Endothelial cell of umbilical vein (primary cell): Measurements from ENCODE around the gene EML4. TPM values are rescaled to one million over a fixed set of nuclear protein-coding genes. Genes with fewer than 3 reads are reported as not detected.

Experiments
- BruUV-seq: library from RNA; stranded (reverse); fragments of 400-500 nt; replicated peaks from 2 replicates; lab custom pipeline; 2021; lab: Mats Ljungman, UMichigan
- CTCF ChIA-PET: fragments of 300-600, 350-600 bp; sonication (Branson Sonifier 250); formaldehyde crosslinking; loops from one replicate; lab custom pipeline; 2021; ENCODE audit warnings: antibody characterized with exemption, inconsistent platforms; lab: Charles Lee
- POLR2A ChIA-PET: fragments of 300-600, 350-600 bp; sonication (Branson Sonifier 250); formaldehyde crosslinking; loops from one replicate; lab custom pipeline; 2021; ENCODE audit warnings: antibody characterized with exemption, inconsistent platforms; lab: Charles Lee
- DNase-seq: peaks from one replicate; pipeline ENCODE4 v3.0.0-alpha.2; 2011; ENCODE audit warnings: low read depth, low spot score
- FAIRE-seq: peaks from 2 replicates; lab custom pipeline; 2011; peaks lifted over from hg19 to GRCh38; lab: Jason Lieb, UNC
- H2AFZ ChIP-seq: 2 replicates; pipeline ENCODE4 v1.6.0; 2012; ENCODE audit warnings: low read depth, low read length, control low read depth, inconsistent platforms
- H3K27ac ChIP-seq: 2 replicates; pipeline ENCODE4 v1.5.1; 2011; ENCODE audit warnings: low read depth, mild to moderate bottlenecking, control low read depth, low read length, moderate library complexity; ENCODE audit not compliant: insufficient read depth
- H3K27me3 ChIP-seq, 2 experiments: 2 replicates each; pipeline versions ENCODE4 v1.6.0 to v1.6.1; 2011; ENCODE audit warnings: low read length in 2 of 2, mixed read lengths in 1 of 2; ENCODE audit not compliant: control insufficient read depth in 2 of 2, insufficient read depth in 2 of 2
- H3K36me3 ChIP-seq, 2 experiments: 2 replicates in 1 of 2; 3 replicates in 1 of 2; pipeline ENCODE4 v1.5.1; 2011; ENCODE audit warnings: low read length in 2 of 2, mild to moderate bottlenecking in 1 of 2, moderate library complexity in 1 of 2; ENCODE audit not compliant: control insufficient read depth in 2 of 2, insufficient read depth in 2 of 2; ENCODE audit errors: extremely low read depth in 1 of 2
- H3K4me1 ChIP-seq: 3 replicates; pipeline ENCODE4 v1.5.1; 2011; ENCODE audit warnings: mild to moderate bottlenecking, low read length; ENCODE audit not compliant: control insufficient read depth, insufficient read depth; ENCODE audit errors: extremely low read depth
- H3K4me2 ChIP-seq: 2 replicates; pipeline ENCODE4 v1.6.1; 2011; ENCODE audit warnings: low read length, control low read depth, mixed read lengths; ENCODE audit not compliant: insufficient read depth
- H3K4me3 ChIP-seq, 3 experiments: fragments of 200-600 bp in 1 of 3; sonication (generic), shearing (Covaris generic) in 1 of 3; replicated peaks in 1 of 3; 2 replicates each; pipeline ENCODE4 v1.5.1; 2011 to 2016; ENCODE audit warnings: control low read depth in 3 of 3, low read length in 3 of 3, mild to moderate bottlenecking in 2 of 3, inconsistent platforms in 1 of 3, low read depth in 1 of 3, moderate library complexity in 1 of 3; ENCODE audit not compliant: insufficient read depth in 1 of 3
- H3K79me2 ChIP-seq: 2 replicates; pipeline ENCODE4 v1.6.0; 2012; ENCODE audit warnings: low read length, inconsistent platforms; ENCODE audit not compliant: control insufficient read depth, insufficient read depth
- H3K9ac ChIP-seq: replicated peaks from 2 replicates; pipeline ENCODE3; 2011; ENCODE audit warnings: low read length, control low read depth; ENCODE audit not compliant: insufficient read depth; ENCODE audit errors: extremely low read depth
- H3K9me1 ChIP-seq: replicated peaks from 3 replicates; pipeline ENCODE4 v1.6.0; 2011; ENCODE audit warnings: mild to moderate bottlenecking, low read length; ENCODE audit not compliant: control insufficient read depth, insufficient read depth; ENCODE audit errors: extremely low read depth
- H3K9me3 ChIP-seq: replicated peaks from 2 replicates; pipeline ENCODE4 v1.5.1; 2012; ENCODE audit warnings: low read length, inconsistent platforms; ENCODE audit not compliant: control insufficient read depth, insufficient read depth
- H4K20me1 ChIP-seq: replicated peaks from 2 replicates; pipeline ENCODE3; 2011; ENCODE audit warnings: mild to moderate bottlenecking, low read length; ENCODE audit not compliant: control insufficient read depth, insufficient read depth; ENCODE audit errors: extremely low read depth
- EZH2 ChIP-seq: IDR thresholded peaks from 2 replicates; pipeline ENCODE4 v1.6.1; 2012; ENCODE audit warnings: borderline replicate concordance, low read depth, mild to moderate bottlenecking, moderate library complexity, low read length, inconsistent platforms; ENCODE audit not compliant: severe bottlenecking
- FOS ChIP-seq: IDR thresholded peaks from 2 replicates; pipeline ENCODE4 v1.6.1; 2011; ENCODE audit warnings: mild to moderate bottlenecking, low read length, moderate library complexity, borderline replicate concordance; ENCODE audit not compliant: insufficient read depth
- GATA2 ChIP-seq: IDR thresholded peaks from 2 replicates; pipeline ENCODE4 v1.7.0; 2011; ENCODE audit warnings: low read depth, mild to moderate bottlenecking, moderate library complexity, mixed read lengths, low read length; ENCODE audit not compliant: insufficient read length, insufficient read depth
- JUN ChIP-seq: IDR thresholded peaks from 2 replicates; pipeline ENCODE4 v1.6.1; 2011; ENCODE audit warnings: borderline replicate concordance, low read depth; ENCODE audit not compliant: insufficient read length, insufficient read depth
- MYC ChIP-seq: IDR thresholded peaks from one replicate; pipeline ENCODE4 v1.6.1; 2011; ENCODE audit warnings: mild to moderate bottlenecking, low read depth, low read length
- POLR2A ChIP-seq: IDR thresholded peaks from 2 replicates; pipeline ENCODE4 v1.6.1; 2012; ENCODE audit warnings: low read depth, mild to moderate bottlenecking, control low read depth, low read length
- POLR2AphosphoS5 ChIP-seq: IDR thresholded peaks from 2 replicates; pipeline ENCODE4 v1.6.1; 2012; ENCODE audit warnings: low read depth, mild to moderate bottlenecking, control low read depth, low read length, moderate library complexity; ENCODE audit not compliant: insufficient read depth
- dilution Hi-C: fragments of 300-500 bp; cut with MboI; formaldehyde crosslinking; loops from one replicate; pipeline ENCODE4 v1.15.0; 2019; ENCODE audit warnings: low sequenced_read_pairs; ENCODE audit not compliant: extremely low pct_ligation_motif_present
- intact Hi-C: fragments of 100-400 bp; cut with micrococcal nuclease; formaldehyde crosslinking; loops from one replicate; pipeline ENCODE4 v1.10.0; 2022
- polyA plus RNA-seq, 4 experiments: library from polyadenylated mRNA; depleted of rRNA in 3 of 4; stranded (reverse) in 3 of 4; unstranded in 1 of 4; fragments of >200 nt; gene quantifications; 2 replicates each; pipeline versions ENCODE4 v1.2.1 to v1.2.3, GENCODE V29; 2011 to 2012; ENCODE audit warnings: missing spikeins in 1 of 4
- total RNA-seq: library from RNA; stranded (reverse); gene quantifications from 2 replicates; pipeline ENCODE4 v1.2.3, GENCODE V29; 2021
- TF ChIP-seq, protein P1 (sequence below), 2 donors: IDR thresholded peaks; 1 replicate in 1 of 2; 2 replicates in 1 of 2; pipeline ENCODE4 v1.5.1; 2011; ENCODE audit warnings: low read length in 2 of 2, mild to moderate bottlenecking in 2 of 2, moderate library complexity in 2 of 2, control low read depth in 1 of 2, inconsistent platforms in 1 of 2, low read depth in 1 of 2; ENCODE audit not compliant: insufficient read depth in 1 of 2; ENCODE audit errors: extremely low read depth in 1 of 2
- TF ChIP-seq, protein P2 (sequence below): IDR thresholded peaks from 2 replicates; pipeline ENCODE4 v1.6.1; 2011; ENCODE audit not compliant: insufficient read depth, insufficient read length

Gene EML4
- total and polyA plus RNA-seq, 2 donors (not counting 3 experiments of a cell fraction or from before 2014, with no cell fraction given), result 13.3 to 32.0 TPM

- Histone ChIP-seq H3K27ac (no peak overlapping the region), H3K4me3 (no peak overlapping the region), H3K4me2 (no peak overlapping the region), H3K9ac (no peak overlapping the region), H3K79me2 (no peaks in the 10 kb centered on the region), H4K20me1 (no peaks in the 10 kb centered on the region), H3K9me1 (no peaks in the 10 kb centered on the region), H3K9me3 (no peaks in the 10 kb centered on the region), H3K4me1 (no peaks in the 10 kb centered on the region), H3K36me3 (no peaks in the 10 kb centered on the region), H2AFZ (no peak overlapping the region), H3K27me3 (peaks cover 9 to 10% of the 10 kb centered on the region in 2 experiments)
- ChIA-PET POLR2A (no interaction called here), CTCF (interaction anchor here (0.6 to 2.2 kb wide), 3 partner anchors 9 to 15 kb away, joined by 4 to 5 read pairs (median 4); no protein-coding TSS in a partner anchor)
- no peak for TF ChIP-seq POLR2A
- TF ChIP-seq POLR2AphosphoS5, result no peak
- no peak for TF ChIP-seq GATA2
- no peak for TF ChIP-seq MYC
- TF ChIP-seq JUN, result no peak
- no peak for TF ChIP-seq FOS
- TF ChIP-seq, protein P1, sequence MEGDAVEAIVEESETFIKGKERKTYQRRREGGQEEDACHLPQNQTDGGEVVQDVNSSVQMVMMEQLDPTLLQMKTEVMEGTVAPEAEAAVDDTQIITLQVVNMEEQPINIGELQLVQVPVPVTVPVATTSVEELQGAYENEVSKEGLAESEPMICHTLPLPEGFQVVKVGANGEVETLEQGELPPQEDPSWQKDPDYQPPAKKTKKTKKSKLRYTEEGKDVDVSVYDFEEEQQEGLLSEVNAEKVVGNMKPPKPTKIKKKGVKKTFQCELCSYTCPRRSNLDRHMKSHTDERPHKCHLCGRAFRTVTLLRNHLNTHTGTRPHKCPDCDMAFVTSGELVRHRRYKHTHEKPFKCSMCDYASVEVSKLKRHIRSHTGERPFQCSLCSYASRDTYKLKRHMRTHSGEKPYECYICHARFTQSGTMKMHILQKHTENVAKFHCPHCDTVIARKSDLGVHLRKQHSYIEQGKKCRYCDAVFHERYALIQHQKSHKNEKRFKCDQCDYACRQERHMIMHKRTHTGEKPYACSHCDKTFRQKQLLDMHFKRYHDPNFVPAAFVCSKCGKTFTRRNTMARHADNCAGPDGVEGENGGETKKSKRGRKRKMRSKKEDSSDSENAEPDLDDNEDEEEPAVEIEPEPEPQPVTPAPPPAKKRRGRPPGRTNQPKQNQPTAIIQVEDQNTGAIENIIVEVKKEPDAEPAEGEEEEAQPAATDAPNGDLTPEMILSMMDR (IDR thresholded peaks at IDR 0.05; ENCODE audit: extremely low read depth in 1 of 2, insufficient read depth in 1 of 2, low read depth in 1 of 2, low read length in 2 of 2), result no peak
- TF ChIP-seq, protein P2, sequence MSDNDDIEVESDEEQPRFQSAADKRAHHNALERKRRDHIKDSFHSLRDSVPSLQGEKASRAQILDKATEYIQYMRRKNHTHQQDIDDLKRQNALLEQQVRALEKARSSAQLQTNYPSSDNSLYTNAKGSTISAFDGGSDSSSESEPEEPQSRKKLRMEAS, result no peak
- TF ChIP-seq EZH2, result no peak
- FAIRE-seq, result no peak
- dilution Hi-C loops, result no loop called here
- intact Hi-C loops, result no loop called here
- no peak for DNase-seq
- BruUV-seq, result no TSS peak
Measured at GRCh38 chr2:42124011-42124785, 45.0 kb upstream of the EML4 start.
